HG03469 (cell line): ENCODE results near the gene RBM14.
"Not testable (repeated sequence)": the region's sequence is repeated elsewhere in the genome, so short reads cannot be mapped to it uniquely, and the experiment has no call there.

ENCODE experiments used
- ATAC-seq: cut with Tn5 transposase; IDR thresholded peaks from one replicate; pipeline ENCODE4 v1.9.1; 2021; ENCODE audit warnings: mild to moderate bottlenecking, moderate library complexity, moderate number of reproducible peaks; ENCODE audit not compliant: unreplicated experiment

RBM14 gene

GRCh38 chr11:66595245-66595904 is 21.1 kb upstream of the RBM14 start:
- no peak for ATAC-seq

GRCh38 chr11:66598993-66599392 is 17.4 kb upstream of the RBM14 start:
- no peak for ATAC-seq

DNA sequence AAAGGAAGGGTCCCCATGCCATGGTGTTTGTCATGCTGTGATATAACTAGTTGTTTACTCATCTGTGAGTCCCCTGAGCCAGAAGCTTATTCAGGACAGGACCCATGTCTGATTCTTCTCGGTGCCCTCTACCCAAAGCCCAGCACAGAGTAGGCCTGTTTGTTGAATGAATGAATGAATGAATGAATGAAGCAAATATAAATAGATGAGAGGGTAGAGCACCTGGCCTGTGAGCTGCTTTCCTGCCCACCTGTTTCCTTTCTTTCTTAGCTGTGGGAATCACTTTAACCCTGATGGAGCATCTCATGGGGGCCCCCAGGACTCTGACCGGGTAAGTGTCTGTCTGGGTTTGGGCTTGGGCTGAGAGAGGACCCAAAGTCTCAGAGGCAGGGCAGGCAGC is 16.2 kb upstream of the RBM14 start:
- no peak for ATAC-seq

DNA sequence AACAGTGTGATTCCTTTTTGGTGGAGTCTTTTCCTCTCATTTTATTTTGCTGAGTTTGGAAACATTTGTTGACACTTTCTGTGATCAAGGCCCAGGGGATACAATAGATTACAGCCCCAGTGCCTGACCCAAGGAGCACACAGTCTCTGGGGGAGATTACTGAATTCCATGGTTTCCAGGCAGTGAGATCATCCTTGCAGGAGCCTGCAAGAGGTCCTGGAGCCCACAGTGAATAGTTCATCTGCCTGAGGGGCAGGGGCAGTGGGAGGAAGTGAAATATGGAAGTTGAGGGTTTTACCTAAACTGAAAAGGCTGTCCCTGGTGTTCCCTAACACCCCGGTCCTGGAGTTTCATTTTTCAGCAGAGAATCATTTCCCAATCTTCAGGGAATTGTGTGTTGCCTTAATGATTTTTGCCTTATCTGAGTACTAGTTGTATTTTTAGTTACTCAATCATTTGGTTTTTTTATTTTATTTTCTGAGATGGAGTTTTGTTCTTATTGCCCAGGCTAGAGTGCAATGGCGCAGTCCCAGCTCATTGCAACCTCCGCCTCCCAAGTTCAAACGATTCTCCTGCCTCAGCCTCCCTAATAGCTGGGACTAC is 15.7 kb upstream of the RBM14 start:
- ATAC-seq = no peak

DNA sequence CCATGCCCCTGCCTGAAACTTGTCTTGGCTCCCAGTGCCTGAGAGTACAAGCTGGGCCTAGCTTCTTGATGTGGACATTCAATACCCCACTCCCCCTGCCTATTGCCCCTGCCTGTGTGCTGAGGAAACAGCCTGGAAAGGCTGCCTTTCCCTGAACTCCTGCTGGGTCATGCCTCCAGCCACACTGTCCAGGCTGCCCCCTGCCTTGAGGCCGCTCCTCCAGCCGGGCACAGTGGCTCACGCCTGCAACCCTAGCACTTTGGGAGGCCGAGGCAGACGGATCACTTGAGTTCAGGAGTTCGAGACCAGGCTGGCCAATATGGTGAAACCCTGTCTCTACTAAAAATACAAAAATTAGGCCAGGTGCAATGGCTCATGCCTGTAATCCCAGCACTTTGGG is 13.4 kb upstream of the RBM14 start:
- ATAC-seq = no peak

DNA sequence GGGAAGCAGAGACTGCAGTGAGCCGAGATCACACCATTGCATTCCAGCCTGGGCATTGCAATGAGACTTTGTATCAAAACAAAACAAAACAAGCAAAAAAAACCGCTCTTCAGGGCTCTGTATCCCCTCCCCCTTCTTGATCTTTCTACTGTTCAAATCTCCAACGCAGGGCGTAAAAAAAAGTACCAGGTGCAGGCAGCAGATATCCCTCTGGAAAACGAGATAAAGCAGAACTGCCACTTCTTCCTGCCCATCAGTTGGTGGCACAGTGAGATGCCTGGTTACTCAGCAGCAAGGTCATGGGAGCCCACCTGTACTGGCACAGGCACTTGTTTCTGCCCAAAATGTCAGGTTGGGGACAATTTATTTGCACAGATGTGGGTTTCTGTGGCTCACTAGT is 12.3 kb upstream of the RBM14 start:
- ATAC-seq = no peak

- not testable (repeated sequence) for ATAC-seq
These were observed 9.8 kb upstream of the RBM14 start for GRCh38 chr11:66606608-66607007.

DNA sequence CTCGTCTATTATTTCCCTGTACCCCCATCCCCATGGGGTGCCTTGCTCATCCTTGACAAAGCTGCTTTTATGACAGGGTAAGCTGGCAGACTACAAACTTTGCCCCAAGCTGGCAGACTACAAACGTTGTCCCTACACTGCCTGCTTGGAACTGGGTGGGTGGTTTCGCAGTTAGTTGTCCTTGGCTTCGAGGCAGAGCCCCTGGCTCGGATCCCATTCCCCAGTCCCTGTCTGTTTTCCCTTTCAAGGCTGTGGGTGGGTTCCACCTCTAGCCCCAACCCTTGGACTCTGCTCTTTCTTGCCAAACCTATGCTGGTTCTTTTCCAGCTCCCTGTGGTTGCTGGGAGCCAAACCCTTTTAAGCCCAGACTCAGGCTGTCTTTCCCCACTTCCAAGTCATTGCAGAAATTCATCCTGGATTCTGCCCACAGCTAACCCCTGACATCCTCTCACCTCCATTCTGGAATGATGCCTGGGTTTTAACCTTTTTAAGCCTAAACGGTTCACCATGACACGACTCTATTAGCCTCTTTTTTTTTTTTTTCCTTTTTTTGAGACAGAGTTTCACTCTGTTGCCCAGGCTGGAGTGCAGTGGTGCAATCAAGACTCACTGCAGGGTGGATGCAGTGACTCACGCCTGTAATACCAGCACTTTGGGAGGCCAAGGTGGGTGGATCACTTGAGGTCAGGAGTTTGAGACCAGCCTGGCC is 9.2 kb upstream of the RBM14 start:
- ATAC-seq = no peak

GRCh38 chr11:66609721-66610617 is 6.5 kb upstream of the RBM14 start:
- ATAC-seq = no peak

- no peak for ATAC-seq
These were observed 4.0 kb upstream of the RBM14 start for GRCh38 chr11:66612458-66612857.

- no peak for ATAC-seq
These were observed 2.4 kb upstream of the RBM14 start for GRCh38 chr11:66614073-66614472.

GRCh38 chr11:66617155-66617834 is 865 bp downstream of the RBM14 start:
- ATAC-seq = peak; percentile 7

- no peak for ATAC-seq
These were observed 2.7 kb downstream of the RBM14 start for GRCh38 chr11:66619080-66619554.

- ATAC-seq = no peak
These were observed 8.0 kb downstream of the RBM14 start for GRCh38 chr11:66624450-66624849.

- ATAC-seq = no peak
These were observed 8.8 kb downstream of the RBM14 start for GRCh38 chr11:66625041-66625751.

DNA sequence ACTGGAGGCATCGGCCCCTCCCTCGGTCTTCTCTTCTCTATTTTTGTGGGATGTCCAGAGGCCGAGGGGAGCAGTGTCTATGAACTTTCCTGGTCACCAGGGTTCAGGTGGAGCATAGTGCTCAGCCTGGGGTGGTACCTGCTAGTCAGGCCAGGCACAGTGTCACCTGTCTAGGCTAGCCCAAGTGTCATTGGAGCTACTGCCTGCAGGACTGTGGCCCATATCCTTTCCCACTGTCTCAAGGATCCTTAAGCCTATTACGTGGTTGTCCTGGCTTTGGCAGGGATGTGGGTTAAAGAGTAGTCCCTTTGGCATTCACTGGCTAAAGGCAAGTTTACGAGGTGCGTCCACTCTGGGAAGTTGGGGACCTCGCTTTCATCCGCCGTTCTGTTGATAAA is 9.3 kb downstream of the RBM14 start:
- ATAC-seq = no peak

DNA sequence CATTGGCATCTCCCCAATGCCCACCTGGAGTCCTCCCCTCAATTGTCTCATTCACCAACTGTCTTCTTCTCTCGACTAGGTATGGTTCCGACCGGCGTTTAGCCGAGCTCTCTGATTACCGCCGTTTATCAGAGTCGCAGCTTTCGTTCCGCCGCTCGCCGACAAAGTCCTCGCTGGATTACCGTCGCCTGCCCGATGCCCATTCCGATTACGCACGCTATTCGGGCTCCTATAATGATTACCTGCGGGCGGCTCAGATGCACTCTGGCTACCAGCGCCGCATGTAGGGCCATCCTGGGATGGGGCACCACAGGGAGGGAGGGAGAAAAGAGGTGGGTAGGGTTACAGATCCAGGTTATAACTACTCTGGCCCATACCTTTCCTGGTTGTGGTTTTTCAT is 10.0 kb downstream of the RBM14 start:
- ATAC-seq = no peak

- ATAC-seq = no peak
These were observed 10.5 kb downstream of the RBM14 start for GRCh38 chr11:66626926-66627325.

DNA sequence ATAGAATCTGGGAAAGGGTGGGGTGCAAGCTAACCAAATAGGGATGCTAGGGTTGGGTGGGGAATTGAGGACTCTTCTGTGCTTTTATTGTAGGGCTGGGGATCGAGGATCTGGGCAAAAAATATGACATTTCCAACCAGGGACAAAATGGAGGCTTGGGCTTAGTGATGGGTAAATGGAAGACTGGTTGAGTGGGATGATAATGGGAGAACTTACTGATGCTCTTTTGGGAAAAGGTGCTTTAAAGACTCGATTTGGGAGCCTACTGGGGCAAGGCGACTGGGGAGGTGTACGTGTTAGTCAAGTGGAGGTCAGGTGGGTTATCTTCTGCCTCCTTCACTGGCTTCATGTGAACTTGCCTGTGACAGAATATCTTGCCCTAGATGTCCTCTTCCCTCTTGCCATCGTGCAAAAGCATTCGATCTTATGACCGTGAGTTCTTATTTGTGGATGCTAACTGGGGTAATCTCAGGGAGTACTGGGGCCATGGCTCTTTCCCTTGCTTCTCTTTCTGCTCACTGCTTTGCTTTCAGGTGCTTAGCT is 11.7 kb downstream of the RBM14 start:
- ATAC-seq = no peak

DNA sequence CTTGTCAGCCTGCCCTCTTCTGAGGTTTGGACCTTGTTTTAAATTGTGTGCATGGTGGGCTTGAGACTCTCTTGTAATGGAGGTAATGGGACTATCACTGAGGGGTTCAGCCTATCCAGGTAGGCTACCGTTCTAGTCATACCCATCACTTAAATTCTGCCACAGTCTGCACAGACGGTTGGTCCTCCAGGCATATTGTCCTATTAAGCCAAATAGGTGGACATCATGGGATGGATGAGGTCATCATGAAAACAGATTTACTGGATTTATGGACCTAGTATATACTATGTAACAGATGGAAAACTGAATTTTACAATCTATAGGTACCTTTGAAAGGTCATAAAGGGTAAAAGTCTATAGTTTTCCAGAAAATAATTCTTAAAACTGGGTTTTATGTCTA is 12.9 kb downstream of the RBM14 start:
- no peak for ATAC-seq
